ENCODE measurements around the gene IL37. TPM values are rescaled to one million over a fixed set of nuclear protein-coding genes. Genes with fewer than 3 reads are reported as not detected.

Gene IL37
- total and polyA plus RNA-seq, 2 experiments from 2014 or later, result not detected

DNA sequence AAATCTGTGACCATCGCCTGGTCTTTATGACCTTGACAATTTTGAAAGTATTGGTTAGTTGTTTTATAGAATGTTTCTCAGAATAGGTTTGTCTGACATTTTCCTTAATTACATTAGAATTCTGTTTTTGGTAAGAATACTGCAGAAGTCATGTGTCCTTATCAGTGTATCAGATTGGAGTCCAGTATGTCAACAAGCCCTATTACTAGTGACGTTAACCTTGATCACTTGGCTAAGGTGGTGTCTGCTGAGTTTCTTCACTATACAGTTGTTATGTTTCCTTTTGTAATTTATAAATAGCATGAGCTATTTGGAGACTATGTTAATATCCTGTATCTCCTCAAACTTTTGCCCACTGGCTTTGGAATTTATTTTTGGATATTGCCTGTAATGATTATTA, 56.1 kb downstream of the IL37 start:
- H3K4me1 ChIP-seq (ENCODE audit: low read depth), result no peaks in the 10 kb centered on the region
- TF ChIP-seq, protein P1, sequence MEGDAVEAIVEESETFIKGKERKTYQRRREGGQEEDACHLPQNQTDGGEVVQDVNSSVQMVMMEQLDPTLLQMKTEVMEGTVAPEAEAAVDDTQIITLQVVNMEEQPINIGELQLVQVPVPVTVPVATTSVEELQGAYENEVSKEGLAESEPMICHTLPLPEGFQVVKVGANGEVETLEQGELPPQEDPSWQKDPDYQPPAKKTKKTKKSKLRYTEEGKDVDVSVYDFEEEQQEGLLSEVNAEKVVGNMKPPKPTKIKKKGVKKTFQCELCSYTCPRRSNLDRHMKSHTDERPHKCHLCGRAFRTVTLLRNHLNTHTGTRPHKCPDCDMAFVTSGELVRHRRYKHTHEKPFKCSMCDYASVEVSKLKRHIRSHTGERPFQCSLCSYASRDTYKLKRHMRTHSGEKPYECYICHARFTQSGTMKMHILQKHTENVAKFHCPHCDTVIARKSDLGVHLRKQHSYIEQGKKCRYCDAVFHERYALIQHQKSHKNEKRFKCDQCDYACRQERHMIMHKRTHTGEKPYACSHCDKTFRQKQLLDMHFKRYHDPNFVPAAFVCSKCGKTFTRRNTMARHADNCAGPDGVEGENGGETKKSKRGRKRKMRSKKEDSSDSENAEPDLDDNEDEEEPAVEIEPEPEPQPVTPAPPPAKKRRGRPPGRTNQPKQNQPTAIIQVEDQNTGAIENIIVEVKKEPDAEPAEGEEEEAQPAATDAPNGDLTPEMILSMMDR (IDR thresholded peaks at IDR 0.05; ENCODE audit: low read depth, low read length), result no peak
- H3K36me3 ChIP-seq, result no peaks in the 10 kb centered on the region
- H3K4me3 ChIP-seq, result no peak overlapping the region
- no peak for DNase-seq (ENCODE audit: low read depth in 1 of 2, low spot score in 1 of 2)
- no peak overlapping the region for H3K27ac ChIP-seq
- H3K9me3 ChIP-seq (ENCODE audit: low read depth), result no peaks in the 10 kb centered on the region
- no peaks in the 10 kb centered on the region for H3K27me3 ChIP-seq

Other genes starting within 250 kb of the IL37 start
- not detected in 2 replicates for gene NT5DC4, start 190.1 kb upstream of the IL37 start, total RNA-seq
- not detected in 2 replicates for gene NT5DC4, start 190.1 kb upstream of the IL37 start, polyA plus RNA-seq
- gene CKAP2L, start 146.6 kb upstream of the IL37 start, total RNA-seq, result 1.7 and 13.7 TPM in 2 replicates
- 4.0 and 20.9 TPM in 2 replicates for gene CKAP2L, start 146.6 kb upstream of the IL37 start, polyA plus RNA-seq
- not detected in 2 replicates for gene IL1A, start 126.7 kb upstream of the IL37 start, total RNA-seq
- gene IL1A, start 126.7 kb upstream of the IL37 start, polyA plus RNA-seq, result not detected in 2 replicates
- not detected in 2 replicates for gene IL1B, start 74.4 kb upstream of the IL37 start, total RNA-seq
- gene IL1B, start 74.4 kb upstream of the IL37 start, polyA plus RNA-seq, result not detected in 2 replicates
- gene IL36G, start 66.8 kb downstream of the IL37 start, total RNA-seq, result 0.30 TPM in 1 of 2 replicates, not detected in the other
- not detected in 2 replicates for gene IL36G, start 66.8 kb downstream of the IL37 start, polyA plus RNA-seq
- not detected in 2 replicates for gene IL36A, start 94.3 kb downstream of the IL37 start, total RNA-seq
- gene IL36A, start 94.3 kb downstream of the IL37 start, polyA plus RNA-seq, result not detected in 2 replicates
- not detected in 2 replicates for gene IL36B, start 141.7 kb downstream of the IL37 start, total RNA-seq
- not detected in 2 replicates for gene IL36B, start 141.7 kb downstream of the IL37 start, polyA plus RNA-seq
- not detected in 2 replicates for gene IL36RN, start 148.0 kb downstream of the IL37 start, total RNA-seq
- gene IL36RN, start 148.0 kb downstream of the IL37 start, polyA plus RNA-seq, result not detected in 2 replicates
- not detected in 2 replicates for gene IL1F10, start 156.8 kb downstream of the IL37 start, total RNA-seq
- not detected in 2 replicates for gene IL1F10, start 156.8 kb downstream of the IL37 start, polyA plus RNA-seq
- gene IL1RN, start 216.4 kb downstream of the IL37 start, total RNA-seq, result not detected in 2 replicates
- not detected in 2 replicates for gene IL1RN, start 216.4 kb downstream of the IL37 start, polyA plus RNA-seq